ENCODE results near the gene DAB1.

The DAB1 gene

GRCh38 chr1:57015071-57015470, 408.8 kb downstream of the DAB1 start:
- Mint-ChIP-seq H3K36me3 (ENCODE audit: insufficient read depth) (peaks cover 3% of the 10 kb centered on the region), H3K27ac (no peak overlapping the region), H3K27me3 (peaks cover 0 to 8% of the 10 kb centered on the region in 2 donors), H3K4me1 (ENCODE audit: low read depth in 2 of 2) (no peaks in the 10 kb centered on the region), H3K4me3 (no peak overlapping the region), H3K9me3 (no peaks in the 10 kb centered on the region)
- no peak for DNase-seq
- no peak for ATAC-seq (replicated peaks)

GRCh38 chr1:57013522-57013921, 410.3 kb downstream of the DAB1 start:
- ATAC-seq (replicated peaks) (no peak), DNase-seq (no peak)
- Mint-ChIP-seq H3K27ac (no peak overlapping the region), H3K27me3 (peaks cover 0 to 8% of the 10 kb centered on the region in 2 donors), H3K4me1 (ENCODE audit: low read depth in 2 of 2) (no peaks in the 10 kb centered on the region), H3K9me3 (no peaks in the 10 kb centered on the region), H3K4me3 (no peak overlapping the region), H3K36me3 (ENCODE audit: insufficient read depth) (no peaks in the 10 kb centered on the region)

GRCh38 chr1:57012315-57012714, 411.5 kb downstream of the DAB1 start:
- no peak for DNase-seq
- Mint-ChIP-seq H3K36me3 (ENCODE audit: insufficient read depth) (no peaks in the 10 kb centered on the region), H3K27ac (no peak overlapping the region), H3K27me3 (peaks cover 0 to 8% of the 10 kb centered on the region in 2 donors), H3K9me3 (no peaks in the 10 kb centered on the region), H3K4me1 (ENCODE audit: low read depth in 2 of 2) (no peaks in the 10 kb centered on the region), H3K4me3 (no peak overlapping the region)
- no peak for ATAC-seq (replicated peaks)

DNA sequence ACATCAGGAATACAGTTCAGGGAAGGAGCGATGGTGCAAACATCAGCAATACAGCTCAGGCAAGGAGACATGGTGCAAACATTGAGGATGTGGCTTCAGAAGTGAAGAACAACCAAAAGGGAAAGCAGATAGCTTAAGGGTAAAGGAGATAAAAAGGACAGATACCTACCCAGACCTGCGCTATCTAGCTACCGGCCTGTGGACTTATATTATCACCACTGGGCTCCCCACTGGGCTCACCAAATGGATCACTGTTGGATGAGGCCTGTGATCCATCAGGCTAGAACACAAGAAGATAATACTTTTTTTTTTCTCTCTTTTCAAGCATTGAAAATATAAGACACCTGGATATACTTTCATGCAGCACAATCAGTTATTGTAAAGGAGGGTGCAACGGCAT, 413.3 kb downstream of the DAB1 start:
- no peaks in the 10 kb centered on the region for H3K9me3 Mint-ChIP-seq
- no peaks in the 10 kb centered on the region for H3K4me1 Mint-ChIP-seq (ENCODE audit: low read depth in 2 of 2)
- ATAC-seq (replicated peaks) (no peak), DNase-seq (no peak)
- no peak overlapping the region for H3K27ac Mint-ChIP-seq
- no peak overlapping the region for H3K4me3 Mint-ChIP-seq
- peaks cover 0 to 8% of the 10 kb centered on the region in 2 donors for H3K27me3 Mint-ChIP-seq
- H3K36me3 Mint-ChIP-seq (ENCODE audit: insufficient read depth), result peaks cover 3% of the 10 kb centered on the region

DNA sequence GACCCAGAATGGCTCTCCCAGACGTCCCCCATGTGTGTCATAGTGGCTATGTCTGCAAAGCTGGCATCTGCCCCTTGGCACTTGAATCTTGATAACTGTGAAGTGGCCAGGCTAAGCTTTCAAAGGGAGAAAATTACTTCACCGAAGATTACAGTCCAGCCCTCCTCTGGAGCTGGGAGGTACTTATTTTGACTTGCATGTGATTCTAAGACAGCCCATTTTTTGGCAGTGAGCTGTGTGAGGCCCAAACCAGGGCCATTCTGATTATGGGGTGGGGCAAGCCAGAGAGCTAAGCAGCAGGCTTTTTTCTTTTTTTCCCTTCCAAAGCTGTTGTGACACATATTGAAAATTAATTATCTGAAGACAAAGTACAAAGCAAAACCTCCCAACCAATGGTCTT, 415.9 kb downstream of the DAB1 start:
- ATAC-seq (replicated peaks) (no peak), DNase-seq (no peak)
- Mint-ChIP-seq H3K27ac (no peak overlapping the region), H3K36me3 (ENCODE audit: insufficient read depth) (peaks cover 3% of the 10 kb centered on the region), H3K4me3 (no peak overlapping the region), H3K4me1 (ENCODE audit: low read depth in 2 of 2) (no peaks in the 10 kb centered on the region), H3K9me3 (no peaks in the 10 kb centered on the region), H3K27me3 (peaks cover 0 to 8% of the 10 kb centered on the region in 2 donors)

GRCh38 chr1:57007472-57007871, 416.4 kb downstream of the DAB1 start:
- Mint-ChIP-seq H3K9me3 (no peaks in the 10 kb centered on the region), H3K4me3 (no peak overlapping the region), H3K27me3 (peaks cover 0 to 8% of the 10 kb centered on the region in 2 donors), H3K4me1 (ENCODE audit: low read depth in 2 of 2) (no peaks in the 10 kb centered on the region), H3K27ac (no peak overlapping the region), H3K36me3 (ENCODE audit: insufficient read depth) (peaks cover 3% of the 10 kb centered on the region)
- DNase-seq (no peak), ATAC-seq (replicated peaks) (no peak)

- DNase-seq (no peak), ATAC-seq (replicated peaks) (no peak)
- H3K27ac Mint-ChIP-seq, result no peak overlapping the region
- H3K9me3 Mint-ChIP-seq, result no peaks in the 10 kb centered on the region
- H3K27me3 Mint-ChIP-seq, result peaks cover 0 to 5% of the 10 kb centered on the region in 2 donors
- H3K4me1 Mint-ChIP-seq (ENCODE audit: low read depth in 2 of 2), result no peaks in the 10 kb centered on the region
- no peak overlapping the region for H3K4me3 Mint-ChIP-seq
- H3K36me3 Mint-ChIP-seq (ENCODE audit: insufficient read depth), result peaks cover 3% of the 10 kb centered on the region
Measured at GRCh38 chr1:57003398-57004139, 420.3 kb downstream of the DAB1 start.

DNA sequence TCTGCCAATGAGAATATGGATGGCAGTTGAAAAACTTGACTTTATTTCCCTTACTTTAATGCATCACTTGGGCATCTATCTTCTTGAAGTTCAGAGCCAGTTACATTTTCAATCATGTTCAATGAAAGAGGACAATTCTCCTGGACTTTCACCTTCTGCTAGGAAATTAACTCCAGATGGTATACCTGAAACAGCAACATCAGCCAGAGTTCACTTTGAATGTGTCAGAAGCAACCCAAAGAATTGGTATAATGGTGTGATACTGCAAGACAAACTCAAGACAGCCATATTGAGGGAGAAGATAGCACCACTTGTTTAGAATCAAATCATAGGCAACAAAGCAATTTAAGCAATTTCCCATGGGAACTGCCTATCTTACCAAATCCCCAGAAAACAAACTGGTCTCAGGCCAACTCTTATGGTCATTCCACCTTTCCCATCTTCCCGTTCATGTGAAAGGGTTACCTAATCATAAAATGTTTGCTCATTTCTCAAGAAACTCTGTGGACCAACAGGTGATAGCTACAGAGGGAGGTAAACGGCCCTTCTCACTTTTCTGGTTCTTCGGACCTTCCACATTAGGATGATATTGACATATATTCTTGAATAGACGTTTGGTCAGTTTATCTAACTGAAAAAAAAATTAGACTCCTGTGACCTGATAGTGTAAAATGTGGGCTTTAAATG, 428.3 kb downstream of the DAB1 start:
- no peak for ATAC-seq (replicated peaks)
- Mint-ChIP-seq H3K9me3 (no peaks in the 10 kb centered on the region), H3K27ac (no peak overlapping the region)

DNA sequence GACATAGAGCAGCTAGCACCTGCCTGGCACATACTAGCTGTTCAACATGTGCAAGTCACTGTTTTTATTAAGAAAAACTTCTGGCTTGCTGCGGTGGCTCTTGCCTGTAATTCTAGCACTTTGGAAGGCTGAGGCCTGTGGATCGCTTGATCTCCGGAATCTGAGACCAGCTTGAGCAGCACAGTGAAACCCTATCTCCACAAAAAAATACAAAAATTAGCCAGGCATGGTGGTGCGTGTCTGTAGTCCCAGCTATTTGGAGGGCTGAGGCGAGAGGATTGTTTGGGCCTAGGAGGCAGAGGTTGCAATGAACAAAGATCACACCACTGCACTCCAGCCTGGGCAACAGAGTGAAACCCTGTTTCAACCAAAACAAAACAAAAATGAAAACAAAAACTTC, 430.4 kb downstream of the DAB1 start:
- no peaks in the 10 kb centered on the region for H3K4me1 Mint-ChIP-seq (ENCODE audit: low read depth in 2 of 2)
- no peaks in the 10 kb centered on the region for H3K9me3 Mint-ChIP-seq
- no peak overlapping the region for H3K4me3 Mint-ChIP-seq
- DNase-seq, result no peak
- no peaks in the 10 kb centered on the region for H3K36me3 Mint-ChIP-seq (ENCODE audit: insufficient read depth)
- H3K27ac Mint-ChIP-seq, result no peak overlapping the region
- no peak for ATAC-seq (replicated peaks)
- peaks cover 0 to 11% of the 10 kb centered on the region in 2 donors for H3K27me3 Mint-ChIP-seq

More for the DNA sequence above, 428.3 kb downstream of the DAB1 start:
- H3K4me3 Mint-ChIP-seq, result no peak overlapping the region
- H3K4me1 Mint-ChIP-seq (ENCODE audit: low read depth in 2 of 2), result no peaks in the 10 kb centered on the region
- H3K36me3 Mint-ChIP-seq (ENCODE audit: insufficient read depth), result no peaks in the 10 kb centered on the region
- no peak for DNase-seq
- H3K27me3 Mint-ChIP-seq, result peaks cover 0 to 11% of the 10 kb centered on the region in 2 donors

DNA sequence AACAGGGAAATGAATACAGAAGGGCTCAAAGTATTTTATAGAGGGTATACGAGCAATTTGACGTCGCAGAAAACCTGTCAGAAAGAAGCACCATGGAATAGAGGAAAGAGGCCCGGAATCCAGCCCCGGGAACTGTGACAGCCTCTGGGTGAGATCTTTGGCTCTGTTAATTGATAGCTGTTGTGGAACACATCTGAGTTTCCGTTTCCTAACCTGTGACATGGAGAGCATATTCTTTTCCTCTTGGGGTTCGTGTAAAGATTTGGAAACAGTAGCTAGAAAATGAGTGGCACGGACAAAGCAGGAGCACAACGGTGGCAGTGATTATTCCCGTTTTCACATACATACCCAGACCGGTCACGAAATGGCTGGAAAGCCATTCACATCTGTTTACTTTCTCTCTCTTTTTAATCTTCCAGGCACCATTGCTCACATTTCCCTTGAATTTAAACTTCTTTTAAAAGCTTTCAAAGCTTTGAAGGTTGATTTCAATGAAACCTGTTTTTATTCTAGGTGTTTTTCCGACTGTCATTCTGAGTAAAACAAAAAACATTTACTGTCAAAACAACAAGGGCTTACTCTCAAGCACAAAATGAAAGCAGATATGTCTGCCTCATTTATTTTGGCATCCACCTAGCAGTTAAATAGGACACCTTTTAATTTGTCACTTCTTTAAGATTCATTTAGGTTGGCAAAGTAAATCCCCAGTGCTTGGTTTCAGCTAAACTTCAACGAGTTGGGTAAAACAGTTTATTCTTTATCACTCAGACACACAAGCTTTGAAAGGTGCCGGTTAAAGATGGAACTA, 431.3 kb downstream of the DAB1 start:
- no peaks in the 10 kb centered on the region for H3K36me3 Mint-ChIP-seq (ENCODE audit: insufficient read depth)
- no peaks in the 10 kb centered on the region for H3K4me1 Mint-ChIP-seq (ENCODE audit: low read depth in 2 of 2)
- no peak overlapping the region for H3K27ac Mint-ChIP-seq

GRCh38 chr1:56991576-56991975, 432.3 kb downstream of the DAB1 start:
- no peaks in the 10 kb centered on the region for H3K9me3 Mint-ChIP-seq
- H3K27me3 Mint-ChIP-seq, result peaks cover 0 to 11% of the 10 kb centered on the region in 2 donors
- DNase-seq (no peak), ATAC-seq (replicated peaks) (no peak)
- H3K4me1 Mint-ChIP-seq (ENCODE audit: low read depth in 2 of 2), result no peaks in the 10 kb centered on the region
- H3K36me3 Mint-ChIP-seq (ENCODE audit: insufficient read depth), result no peaks in the 10 kb centered on the region
- no peak overlapping the region for H3K4me3 Mint-ChIP-seq
- H3K27ac Mint-ChIP-seq, result no peak overlapping the region

More for the DNA sequence above, 431.3 kb downstream of the DAB1 start:
- no peak overlapping the region for H3K4me3 Mint-ChIP-seq
- DNase-seq (no peak), ATAC-seq (replicated peaks) (no peak)
- no peaks in the 10 kb centered on the region for H3K9me3 Mint-ChIP-seq
- peaks cover 0 to 11% of the 10 kb centered on the region in 2 donors for H3K27me3 Mint-ChIP-seq

GRCh38 chr1:56986397-56986796, 437.5 kb downstream of the DAB1 start:
- DNase-seq (no peak), ATAC-seq (replicated peaks) (no peak)
- H3K4me1 Mint-ChIP-seq (ENCODE audit: low read depth in 2 of 2), result no peaks in the 10 kb centered on the region
- no peaks in the 10 kb centered on the region for H3K9me3 Mint-ChIP-seq
- peaks cover 0 to 8% of the 10 kb centered on the region in 2 donors for H3K27me3 Mint-ChIP-seq
- no peak overlapping the region for H3K27ac Mint-ChIP-seq
- no peaks in the 10 kb centered on the region for H3K36me3 Mint-ChIP-seq (ENCODE audit: insufficient read depth)
- no peak overlapping the region for H3K4me3 Mint-ChIP-seq

GRCh38 chr1:56985857-56986256, 438.0 kb downstream of the DAB1 start:
- no peak overlapping the region for H3K4me3 Mint-ChIP-seq
- no peaks in the 10 kb centered on the region for H3K4me1 Mint-ChIP-seq (ENCODE audit: low read depth in 2 of 2)
- no peak for DNase-seq
- H3K27ac Mint-ChIP-seq, result no peak overlapping the region
- H3K27me3 Mint-ChIP-seq, result peaks cover 0 to 10% of the 10 kb centered on the region in 2 donors
- H3K9me3 Mint-ChIP-seq, result no peaks in the 10 kb centered on the region
- no peaks in the 10 kb centered on the region for H3K36me3 Mint-ChIP-seq (ENCODE audit: insufficient read depth)
- no peak for ATAC-seq (replicated peaks)

Data from effector memory CD8-positive, alpha-beta T cell (primary cell).